Sciatic nerve (tissue), 2 donors: ENCODE results near the gene REPIN1. TPM values are rescaled to one million over a fixed set of nuclear protein-coding genes. Genes with fewer than 3 reads are reported as not detected.
"Not testable (repeated sequence)": the region's sequence is repeated elsewhere in the genome, so short reads cannot be mapped to it uniquely, and the experiment has no call there.

Source experiments
- ATAC-seq: fragments of 200-7000 bp; cut with Tn5 transposase; one replicate; pipeline ENCODE4 v1.9.1; 2020; ENCODE audit warnings: mild to moderate bottlenecking, moderate library complexity
- DNase-seq: peaks from one replicate; pipeline ENCODE4 v3.0.0-alpha.2; 2020; ENCODE audit warnings: low spot score
- intact Hi-C: fragments of 100-400 bp; cut with DNase I; formaldehyde crosslinking; loops from one replicate; pipeline ENCODE4 v1.14.2; 2022
- total RNA-seq: library from RNA; stranded (reverse); fragmentation: NEBNext Ultra II Directional; extraction: Animal tissue kit (Norgen Biotek cat#: 25700); gene quantifications from one replicate; pipeline ENCODE4 v1.2.1, GENCODE V29; 2021
- donor health status: DM: no; HTN: no; CAD: no.
- donor health status: DM: no; HTN: no; CAD: no.

Gene REPIN1
- total RNA-seq, 1 donor from 2014 or later = 54.0 TPM

DNA sequence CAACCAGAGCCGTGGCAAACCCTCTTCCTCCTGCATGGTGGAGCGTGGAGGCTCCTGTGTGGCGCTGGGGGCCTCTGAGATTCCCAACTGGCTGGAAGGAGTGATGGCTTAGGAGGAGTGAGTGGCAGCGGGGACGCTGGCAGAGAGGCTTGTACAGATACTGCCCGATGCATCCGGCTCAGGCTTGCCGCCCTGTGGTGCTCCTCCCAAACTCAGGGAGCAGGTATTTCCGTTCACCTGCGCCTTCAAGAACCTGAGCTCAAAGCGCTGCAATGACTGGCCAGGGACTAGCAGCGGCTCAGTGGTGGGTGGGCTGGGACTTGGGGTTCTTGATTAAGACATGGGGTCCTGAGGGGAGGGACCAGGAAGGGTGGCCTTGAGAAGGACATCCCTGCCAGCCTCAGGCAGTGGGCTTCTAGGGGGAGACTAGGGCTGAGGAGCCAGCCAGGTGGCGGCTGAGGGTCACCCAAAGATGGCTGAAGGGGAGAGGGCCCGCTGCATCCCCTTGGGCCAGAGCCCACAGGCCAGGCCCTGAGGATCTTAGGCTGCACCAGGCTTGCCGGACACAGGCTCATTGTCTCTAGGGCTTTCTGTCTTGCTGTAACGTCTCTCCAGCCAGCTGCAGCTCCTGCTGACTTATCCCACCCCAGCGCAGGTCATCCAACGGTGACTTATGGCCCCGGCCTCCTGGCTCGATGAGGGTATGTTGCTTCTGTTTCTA, 13.7 kb downstream of the REPIN1 start:
- DNase-seq (no peak), ATAC-seq (no peak)
- intact Hi-C loops = no loop called here

DNA sequence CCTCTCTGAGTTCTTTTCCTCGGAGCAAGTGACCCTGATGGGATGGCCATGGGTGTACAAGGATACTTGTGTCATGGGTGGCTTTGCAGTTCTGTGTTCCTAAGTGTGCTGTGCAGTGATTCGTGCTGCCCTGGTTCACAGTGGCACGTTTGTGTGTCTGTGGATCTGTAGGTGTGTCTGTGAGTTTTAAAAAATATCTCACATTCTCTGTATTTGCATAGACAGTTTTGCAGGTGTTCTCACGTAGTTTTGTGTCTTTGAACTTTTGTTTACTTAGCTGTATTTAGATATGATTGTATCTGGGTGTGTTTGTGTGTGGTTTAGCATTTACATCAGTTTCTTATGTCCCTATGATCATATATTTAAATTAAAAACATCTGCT, 14.2 kb downstream of the REPIN1 start:
- intact Hi-C loops = no loop called here
- no peak for DNase-seq

DNA sequence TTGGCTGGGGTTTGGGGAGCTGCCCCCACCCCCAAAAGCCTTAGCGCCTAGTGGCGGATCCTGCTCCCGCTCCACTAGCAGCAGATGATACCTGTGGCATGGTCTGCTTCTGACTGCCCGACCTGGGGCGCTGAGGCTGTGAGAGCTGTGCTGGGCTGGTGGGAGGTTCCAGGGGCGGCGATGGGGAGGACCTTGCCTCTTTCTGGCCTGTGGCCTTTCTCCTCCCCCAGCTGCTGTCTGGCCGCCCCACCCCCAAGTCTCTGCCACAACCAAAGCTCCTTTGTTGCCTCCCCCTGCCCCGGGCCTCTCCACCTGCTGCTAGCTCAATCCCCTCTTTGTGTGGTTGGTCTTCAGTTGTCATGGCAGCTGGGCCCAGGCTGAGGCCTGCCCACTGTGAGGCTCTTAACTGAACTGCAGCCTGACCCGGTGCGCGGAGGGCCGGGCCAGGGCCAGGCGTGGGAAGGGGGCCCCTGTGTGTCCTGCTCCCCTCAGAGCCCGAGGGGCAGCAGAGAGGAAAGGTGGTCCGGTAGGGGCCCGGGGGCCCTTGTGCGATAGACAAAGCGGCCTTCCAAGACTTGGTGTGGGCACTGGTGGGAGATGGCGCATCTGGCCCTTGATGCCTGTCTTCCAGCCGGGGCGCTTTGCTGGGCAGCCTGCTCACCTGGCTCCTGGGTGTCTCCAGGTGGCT, 15.2 kb downstream of the REPIN1 start:
- intact Hi-C loops = no loop called here
- peak; percentile 69 for ATAC-seq

More for the DNA sequence above, 14.2 kb downstream of the REPIN1 start:
- ATAC-seq = no peak

DNA sequence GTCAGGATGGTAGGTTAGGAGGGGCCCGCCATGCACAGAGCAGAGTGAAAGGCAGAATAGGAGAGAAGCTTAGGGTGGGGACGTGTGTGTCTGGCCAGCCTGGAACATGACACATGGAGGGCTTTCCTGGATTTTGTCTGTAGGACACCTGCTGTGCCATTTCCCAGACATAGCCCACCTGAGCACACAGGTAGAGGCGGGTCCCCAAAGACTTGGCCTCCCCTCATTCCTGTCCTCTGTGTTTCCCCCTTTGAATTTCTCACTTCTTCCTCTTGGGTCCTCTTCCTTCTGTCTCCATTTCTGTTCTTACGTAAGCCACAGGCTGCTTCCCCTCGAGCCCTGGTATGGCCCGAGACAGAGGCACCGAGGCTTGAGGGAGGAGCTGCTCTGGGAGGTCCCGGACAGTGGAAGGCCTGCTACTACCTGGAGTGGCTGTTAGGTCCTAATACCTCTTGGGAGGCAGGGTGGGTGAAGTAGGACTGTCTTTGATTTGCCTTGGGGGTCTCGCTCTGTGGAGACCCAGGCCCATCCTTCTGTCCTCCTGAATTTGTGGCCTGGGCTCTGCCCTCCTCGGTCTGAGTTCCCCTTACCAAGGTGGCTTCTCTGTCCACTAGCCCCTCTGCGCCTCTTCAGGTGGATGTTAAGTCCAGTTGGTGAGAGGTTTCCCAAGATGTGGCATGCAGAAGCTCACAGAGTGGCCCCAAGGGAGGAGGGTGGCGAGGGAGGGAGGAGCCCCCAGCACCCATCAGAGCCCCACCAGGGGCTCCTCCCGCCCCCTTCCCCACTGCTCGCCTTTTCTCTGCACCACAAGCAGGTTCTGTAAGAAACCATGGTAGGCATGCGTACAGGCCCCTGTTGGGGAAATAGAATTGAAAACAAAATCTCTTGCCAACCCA, 16.0 kb downstream of the REPIN1 start:
- DNase-seq (no peak), ATAC-seq (peak; percentile 4)
- intact Hi-C loops = no loop called here

More for the DNA sequence above, 15.2 kb downstream of the REPIN1 start:
- peak; percentile 89 for DNase-seq

DNA sequence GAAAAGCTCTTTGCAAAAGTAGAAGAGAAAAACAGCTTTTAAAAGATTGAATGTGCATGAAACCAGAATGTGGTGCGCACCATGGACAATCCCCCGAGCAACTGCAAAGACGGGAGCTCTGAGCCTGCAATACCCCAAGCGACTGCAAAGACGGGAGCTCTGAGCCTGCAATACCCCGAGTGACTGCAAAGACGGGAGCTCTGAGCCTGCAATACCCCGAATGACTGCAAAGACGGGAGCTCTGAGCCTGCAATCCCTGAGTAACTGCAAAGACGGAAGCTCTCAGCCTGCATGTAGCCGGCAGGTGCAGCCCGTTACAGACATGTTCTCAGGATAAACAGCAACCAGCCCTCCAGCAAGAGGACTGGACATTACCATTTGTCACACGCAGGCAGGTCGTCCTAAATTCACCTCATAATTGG, 16.7 kb downstream of the REPIN1 start:
- no peak for ATAC-seq
- no peak for DNase-seq
- intact Hi-C loops = no loop called here

DNA sequence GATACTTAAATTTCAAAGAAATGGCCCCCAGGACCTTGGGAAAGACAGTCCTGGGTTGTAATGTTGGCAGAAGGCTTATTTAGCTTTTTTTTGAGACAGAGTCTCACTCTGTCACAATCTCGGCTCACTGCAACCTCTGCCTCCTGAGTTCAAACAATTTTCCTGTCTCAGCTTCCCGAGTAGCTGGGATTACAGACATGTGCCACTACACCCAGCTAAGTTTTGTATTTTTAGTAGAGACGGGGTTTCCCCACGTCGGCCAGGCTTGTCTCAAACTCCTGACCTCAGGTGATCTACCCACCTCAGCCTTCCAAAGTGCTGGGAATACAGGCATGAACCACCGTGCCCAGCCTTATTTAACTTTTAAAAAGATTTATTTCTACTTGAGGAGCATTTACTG, 17.3 kb downstream of the REPIN1 start:
- intact Hi-C loops, ATAC-seq, DNase-seq: not testable (repeated sequence)

DNA sequence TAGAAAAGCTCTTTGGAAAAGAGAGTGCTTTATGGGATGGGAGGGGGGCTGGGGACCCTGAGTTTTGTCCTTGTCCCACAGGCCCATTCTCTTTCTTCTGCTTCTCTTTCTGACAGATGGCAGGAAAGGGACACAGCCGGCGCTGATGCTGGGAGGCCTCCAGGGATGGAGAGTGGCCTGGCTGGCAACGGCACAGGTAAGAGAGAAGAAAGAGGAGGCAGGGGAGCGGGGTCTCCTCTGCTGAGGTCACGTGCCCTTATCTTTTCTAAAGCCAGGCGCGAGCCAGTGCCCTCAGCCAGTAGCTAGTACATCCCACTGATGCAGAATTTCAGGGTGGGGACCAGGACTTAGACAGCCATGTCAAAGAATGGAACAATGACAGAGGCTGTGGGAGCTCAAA, 19.7 kb downstream of the REPIN1 start:
- ATAC-seq (no peak), DNase-seq (no peak)
- intact Hi-C loops = no loop called here

DNA sequence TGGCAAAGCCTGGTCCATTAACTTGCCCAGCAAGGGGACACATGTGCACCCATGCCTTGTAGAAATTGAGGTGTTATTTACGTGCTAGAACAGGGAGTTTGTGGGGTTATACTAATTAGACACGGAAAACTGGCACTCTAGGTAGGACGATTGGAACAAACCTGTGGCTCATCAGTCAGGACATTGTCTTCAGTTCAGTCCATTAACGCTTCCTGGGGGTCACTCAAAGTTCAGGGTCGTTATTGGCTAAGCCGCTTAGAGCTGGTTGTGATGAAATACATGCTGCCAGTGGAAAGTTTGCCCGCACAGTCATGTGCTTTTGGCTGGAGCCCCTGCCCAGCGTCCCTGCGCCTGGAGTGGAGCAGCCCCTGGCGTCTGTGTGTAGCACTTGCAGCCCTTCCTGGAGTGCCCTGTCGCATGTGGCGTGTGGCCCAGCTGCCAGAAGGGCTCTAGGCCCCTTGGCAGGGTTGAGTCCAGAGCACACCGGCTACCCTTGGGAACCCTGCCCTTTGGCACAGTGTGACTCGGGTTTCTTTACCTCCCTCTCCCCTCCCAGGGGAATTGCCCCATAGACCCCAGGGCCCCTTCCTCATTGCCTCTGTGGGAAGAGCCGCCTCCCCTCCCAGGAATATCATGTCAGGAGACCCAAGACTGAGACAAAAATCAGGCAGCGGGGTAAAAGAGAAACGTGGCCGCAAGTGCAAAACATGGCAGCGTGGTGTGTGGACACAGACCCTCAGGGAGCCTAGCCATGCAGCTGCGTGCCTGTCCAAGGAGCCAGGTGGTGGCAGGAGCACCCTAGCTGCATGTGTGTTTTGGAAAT, 20.3 kb downstream of the REPIN1 start:
- DNase-seq (peak; percentile 80), ATAC-seq (peak; percentile 85)
- intact Hi-C loops = no loop called here

DNA sequence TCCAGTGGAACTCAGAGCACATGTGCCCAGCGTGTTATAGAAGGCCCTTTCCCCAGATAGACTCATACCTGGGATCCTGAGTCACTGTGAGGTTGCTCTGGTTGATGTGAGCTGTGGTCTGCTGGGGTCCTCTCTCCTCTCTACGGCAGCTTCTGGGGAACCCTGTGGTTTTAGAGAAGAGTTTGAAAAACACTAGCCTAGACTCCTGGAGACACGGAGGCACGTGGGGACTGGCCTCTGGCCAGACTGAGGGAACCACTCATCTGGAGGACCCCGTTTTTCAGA, 20.9 kb downstream of the REPIN1 start:
- DNase-seq (no peak), ATAC-seq (no peak)
- intact Hi-C loops = no loop called here

DNA sequence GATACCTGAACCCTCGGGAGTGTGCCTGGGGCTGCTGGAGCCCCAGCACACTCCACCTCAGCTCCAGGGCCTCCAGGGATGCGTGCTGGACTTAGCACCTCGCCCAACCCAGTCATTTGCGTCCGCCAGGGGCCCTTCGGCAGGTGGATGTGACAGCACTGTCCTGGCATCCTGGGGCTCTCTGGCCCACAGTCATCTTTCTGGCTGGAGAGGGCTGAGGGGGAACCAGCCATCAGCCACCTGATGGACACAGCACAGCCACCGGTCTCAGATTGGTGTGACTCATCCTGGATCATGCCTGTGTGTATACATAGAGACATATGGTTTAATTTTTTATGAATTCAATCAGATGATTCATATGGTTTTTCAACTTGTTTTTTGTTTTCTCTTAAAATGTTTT, 21.6 kb downstream of the REPIN1 start:
- DNase-seq = no peak
- no peak for ATAC-seq
- intact Hi-C loops = no loop called here

DNA sequence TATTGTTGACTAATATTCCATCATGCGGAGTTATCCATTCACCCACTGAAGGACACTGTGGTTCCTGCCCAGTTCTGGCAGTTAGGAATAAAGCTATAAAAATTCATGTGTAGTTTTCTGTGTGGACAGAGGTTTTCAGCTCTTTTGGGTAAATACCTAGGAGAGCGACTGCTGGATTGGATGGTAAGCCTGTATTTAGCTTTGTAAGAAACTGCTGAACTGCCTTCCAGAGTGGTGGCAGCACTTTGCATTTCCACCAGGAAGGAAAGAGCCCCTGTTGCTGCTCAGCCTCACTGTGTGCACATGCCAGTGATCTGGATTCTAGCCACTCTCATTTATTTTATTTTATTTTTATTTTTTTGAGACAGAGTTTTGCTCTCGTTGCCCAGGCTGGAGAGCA, 24.7 kb downstream of the REPIN1 start:
- intact Hi-C loops = no loop called here
- ATAC-seq (no peak), DNase-seq (no peak)

DNA sequence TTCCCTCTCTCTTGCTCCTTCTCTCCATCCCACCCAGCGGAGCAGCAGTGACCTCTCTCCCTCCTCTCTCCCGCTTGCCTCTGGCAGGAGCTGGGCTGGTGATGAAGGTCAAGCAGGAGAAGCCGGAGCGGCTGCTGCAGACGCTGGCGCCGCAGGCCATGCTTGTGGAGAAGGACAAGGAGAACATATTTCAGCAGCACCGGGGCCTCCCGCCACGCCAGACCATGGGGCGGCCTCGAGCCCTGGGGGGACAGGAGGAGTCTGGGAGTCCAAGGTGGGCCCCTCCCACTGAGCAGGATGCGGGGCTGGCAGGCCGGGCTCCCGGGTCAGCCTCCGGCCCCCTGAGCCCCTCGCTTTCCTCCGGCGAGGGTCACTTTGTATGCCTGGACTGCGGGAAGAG, 27.8 kb downstream of the REPIN1 start:
- ATAC-seq = peak; percentile 31
- DNase-seq = no peak
- intact Hi-C loops = no loop called here

DNA sequence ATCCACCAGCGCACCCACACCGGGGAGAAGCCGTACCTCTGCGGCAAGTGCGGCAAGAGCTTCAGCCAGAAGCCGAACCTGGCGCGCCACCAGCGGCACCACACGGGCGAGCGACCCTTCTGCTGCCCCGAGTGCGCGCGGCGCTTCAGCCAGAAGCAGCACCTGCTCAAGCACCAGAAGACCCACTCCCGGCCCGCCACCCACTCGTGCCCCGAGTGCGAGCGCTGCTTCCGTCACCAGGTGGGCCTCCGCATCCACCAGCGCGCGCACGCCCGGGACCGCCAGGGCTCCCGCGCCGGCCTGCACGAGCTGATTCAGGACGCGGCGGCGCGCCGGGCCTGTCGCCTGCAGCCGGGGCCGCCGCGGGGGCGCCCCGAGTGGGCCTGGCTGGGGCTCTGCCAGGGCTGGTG, 28.2 kb downstream of the REPIN1 start:
- DNase-seq (no peak), ATAC-seq (no peak)
- intact Hi-C loops = no loop called here

DNA sequence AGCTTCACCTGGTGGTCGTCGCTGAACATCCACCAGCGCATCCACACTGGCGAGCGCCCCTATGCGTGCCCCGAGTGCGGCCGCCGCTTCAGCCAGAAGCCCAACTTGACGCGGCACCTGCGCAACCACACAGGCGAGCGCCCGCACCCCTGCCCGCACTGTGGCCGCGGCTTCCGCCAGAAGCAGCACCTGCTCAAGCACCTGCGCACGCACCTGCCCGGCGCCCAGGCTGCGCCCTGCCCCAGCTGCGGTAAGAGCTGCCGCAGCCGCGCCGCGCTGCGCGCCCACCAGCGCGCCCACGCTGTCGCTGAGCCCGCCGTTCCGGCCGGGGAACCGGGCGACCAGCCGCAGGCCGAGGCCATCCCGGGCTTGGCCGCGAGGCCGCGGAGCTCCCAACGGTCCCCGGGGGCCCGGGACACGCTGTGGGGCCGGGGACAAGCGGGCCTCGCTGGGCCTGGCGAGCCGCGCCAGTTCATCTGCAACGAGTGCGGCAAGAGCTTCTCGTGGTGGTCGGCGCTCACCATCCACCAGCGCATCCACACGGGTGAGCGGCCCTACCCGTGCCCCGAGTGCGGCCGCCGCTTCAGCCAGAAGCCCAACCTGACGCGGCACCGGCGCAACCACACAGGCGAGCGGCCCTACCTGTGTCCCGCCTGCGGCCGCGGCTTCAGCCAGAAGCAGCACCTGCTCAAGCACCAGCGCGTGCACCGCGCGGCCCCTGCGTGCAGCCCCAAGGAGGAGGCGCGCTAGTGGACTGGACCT, 28.9 kb downstream of the REPIN1 start:
- ATAC-seq (no peak), DNase-seq (no peak)
- intact Hi-C loops = no loop called here

DNA sequence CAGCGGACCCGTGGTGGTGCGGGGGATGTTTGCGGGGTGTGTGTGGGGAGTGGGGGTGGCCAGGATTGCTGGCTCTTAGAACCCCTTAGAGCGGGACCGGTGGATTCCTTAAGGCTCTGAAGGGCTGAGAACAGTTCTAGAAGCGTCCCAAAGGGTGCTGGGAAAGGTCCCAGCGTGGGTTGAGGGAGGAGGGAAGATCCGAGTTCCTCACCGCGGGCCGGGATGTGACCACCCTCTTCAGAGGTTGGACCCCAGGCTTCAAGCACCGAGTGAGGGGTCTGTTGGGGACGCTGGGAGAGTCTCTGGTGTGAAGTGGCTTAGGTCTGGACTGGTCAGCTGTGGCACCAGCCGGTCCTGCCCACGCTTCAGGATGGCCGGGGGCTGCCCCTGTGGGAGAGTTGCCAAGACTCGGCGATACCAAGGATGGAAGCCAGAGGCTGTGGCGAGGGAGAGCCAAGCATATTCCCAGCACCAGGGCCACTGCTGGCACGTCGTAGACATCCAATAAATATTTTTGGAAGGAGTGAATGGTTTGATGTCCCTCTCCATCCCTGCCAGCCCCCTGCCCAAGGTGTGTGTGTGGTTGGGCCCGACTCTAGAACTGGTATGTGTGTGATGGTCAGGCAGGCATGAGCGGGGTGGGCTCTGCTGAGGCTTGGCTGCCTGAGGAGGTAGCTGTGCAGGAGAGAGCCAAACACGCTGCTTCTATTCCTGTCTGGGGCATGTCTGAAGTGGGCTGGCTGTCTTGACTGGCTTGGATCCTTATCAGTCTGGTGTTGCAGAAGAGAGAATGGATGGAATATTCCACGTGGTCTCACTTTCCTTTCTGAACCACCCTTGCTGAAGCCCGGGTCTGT, 29.7 kb downstream of the REPIN1 start:
- DNase-seq = no peak
- intact Hi-C loops = no loop called here
- ATAC-seq = no peak

DNA sequence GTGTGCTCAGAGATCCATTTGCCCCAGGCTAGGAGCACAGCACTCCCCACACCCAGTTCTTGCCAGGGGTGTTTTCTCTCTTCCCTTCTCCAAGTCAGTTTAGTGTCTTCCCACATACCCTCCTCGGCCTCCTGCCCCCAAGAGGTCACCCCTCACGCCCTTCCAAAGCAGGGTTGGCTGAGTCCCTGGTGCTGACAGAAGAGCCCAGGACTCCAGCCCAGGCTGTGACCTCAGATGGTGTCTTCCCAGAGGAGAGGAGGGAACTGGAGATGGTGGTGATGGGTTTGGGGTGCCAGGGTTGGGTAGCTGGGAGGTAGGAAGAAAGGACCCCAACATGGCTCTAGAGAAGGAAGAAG, 30.3 kb downstream of the REPIN1 start:
- intact Hi-C loops = no loop called here
- DNase-seq (no peak), ATAC-seq (no peak)

DNA sequence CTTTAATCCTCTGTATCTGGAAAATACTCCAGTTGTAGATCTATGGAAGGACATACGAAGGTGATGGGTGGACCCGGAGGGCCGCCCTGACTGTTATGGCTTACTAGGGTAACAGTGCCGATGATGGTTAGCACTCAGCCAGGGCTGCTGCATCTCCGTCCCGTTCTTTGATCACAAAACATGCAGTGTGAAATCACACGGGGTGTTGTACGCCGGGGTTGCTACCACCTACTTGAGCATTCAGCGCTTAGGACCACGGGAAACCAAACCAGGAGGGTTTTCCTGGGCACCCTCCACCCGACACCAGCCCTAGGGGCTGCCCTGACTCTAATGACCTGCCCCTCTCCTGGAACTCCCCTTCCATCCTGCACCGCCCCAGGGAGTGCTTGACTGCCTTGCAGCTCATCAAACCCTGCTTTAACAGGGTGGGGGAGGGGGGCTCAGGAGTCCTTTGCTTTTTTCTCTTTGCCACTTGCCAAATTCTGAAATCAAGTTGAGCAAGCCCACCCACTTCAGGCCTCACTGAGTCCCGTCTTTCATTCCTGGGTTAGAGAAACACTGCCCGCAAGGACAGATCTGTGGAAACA, 30.9 kb downstream of the REPIN1 start:
- DNase-seq = no peak
- intact Hi-C loops = no loop called here
- no peak for ATAC-seq
